B cell (primary cell): ENCODE results near the gene ASXL2. TPM values are rescaled to one million over a fixed set of nuclear protein-coding genes. Genes with fewer than 3 reads are reported as not detected.

Source experiments
- ATAC-seq: fragments of 200-7000 bp; cut with Tn5 transposase; one replicate; pipeline ENCODE4 v1.10.0; 2021; ENCODE audit warnings: low read depth, mild to moderate bottlenecking, moderate number of reproducible peaks, moderate library complexity
- CTCF ChIA-PET: fragments of 350-600 bp; sonication (Branson Sonifier 250); formaldehyde crosslinking; loops from one replicate; lab custom pipeline; 2021; ENCODE audit warnings: antibody characterized with exemption, inconsistent platforms; lab: Charles Lee
- POLR2A ChIA-PET: fragments of 350-600 bp; sonication (Branson Sonifier 250); formaldehyde crosslinking; loops from one replicate; lab custom pipeline; 2021; ENCODE audit warnings: antibody characterized with exemption; lab: Charles Lee
- DNase-seq: peaks from one replicate; pipeline ENCODE4 v3.0.0; 2013
- H2AFZ ChIP-seq: 2 replicates; pipeline ENCODE4 v1.6.1; 2012; ENCODE audit warnings: mild to moderate bottlenecking, low read depth, low read length; ENCODE audit not compliant: insufficient read depth, poor library complexity, severe bottlenecking
- H3K27ac ChIP-seq, 2 donors: 1 replicate in 1 of 2; 2 replicates in 1 of 2; pipeline ENCODE4 v1.5.1; 2012 to 2013; ENCODE audit warnings: low read length in 2 of 2, mild to moderate bottlenecking in 2 of 2, moderate library complexity in 1 of 2
- H3K27me3 ChIP-seq, 4 experiments: fragments of 200-600 bp in 1 of 4; sonication (generic) in 1 of 4; replicated peaks in 1 of 4; 1 replicate in 2 of 4; 2 replicates in 2 of 4; pipeline versions ENCODE4 v1.6.1 to v1.7.0; 2013 to 2016; ENCODE audit warnings: low read length in 3 of 4, mild to moderate bottlenecking in 2 of 4, mixed read lengths in 1 of 4, moderate library complexity in 1 of 4; ENCODE audit not compliant: insufficient read depth in 4 of 4, control insufficient read depth in 3 of 4; ENCODE audit errors: control extremely low read depth in 1 of 4
- H3K36me3 ChIP-seq, 2 experiments: replicated peaks in 1 of 2; 1 replicate in 1 of 2; 2 replicates in 1 of 2; pipeline versions ENCODE4 v1.6.1 to v1.7.1; 2013; ENCODE audit warnings: low read length in 1 of 2; ENCODE audit not compliant: insufficient read depth in 2 of 2, control insufficient read depth in 1 of 2; ENCODE audit errors: control extremely low read depth in 1 of 2, extremely low read depth in 1 of 2
- H3K4me1 ChIP-seq, 2 donors: fragments of 200-600 bp in 1 of 2; sonication (generic) in 1 of 2; 1 replicate in 1 of 2; 2 replicates in 1 of 2; pipeline versions ENCODE4 v1.5.1 to v1.6.1; 2013 to 2017; ENCODE audit warnings: low read length in 2 of 2; ENCODE audit not compliant: control insufficient read depth in 2 of 2, insufficient read depth in 2 of 2
- H3K4me2 ChIP-seq: replicated peaks from 2 replicates; pipeline ENCODE3; 2012; ENCODE audit warnings: mild to moderate bottlenecking, low read depth, low read length; ENCODE audit not compliant: poor library complexity, severe bottlenecking
- H3K4me3 ChIP-seq, 5 experiments: fragments of 200-600 bp in 1 of 5; sonication (generic) in 1 of 5; 1 replicate in 3 of 5; 2 replicates in 2 of 5; pipeline versions ENCODE4 v1.5.1 to v1.7.0; 2011 to 2016; ENCODE audit warnings: low read length in 4 of 5, mild to moderate bottlenecking in 4 of 5, low read depth in 2 of 5, control low read depth in 1 of 5, moderate library complexity in 1 of 5; ENCODE audit not compliant: insufficient read depth in 1 of 5; ENCODE audit errors: control extremely low read depth in 1 of 5, extremely low read depth in 1 of 5
- H3K79me2 ChIP-seq: fragments of 200-600 bp; sonication (generic); one replicate; pipeline ENCODE4 v1.6.0; 2016; ENCODE audit warnings: low read length; ENCODE audit not compliant: control insufficient read depth, insufficient read depth
- H3K9ac ChIP-seq: fragments of 200-600 bp; sonication (generic); 2 replicates; pipeline ENCODE4 v1.6.1; 2017; ENCODE audit warnings: mild to moderate bottlenecking, low read length, moderate library complexity
- H3K9me3 ChIP-seq, 3 donors: one replicate each; pipeline versions ENCODE4 v1.6.1 to v1.7.1; 2013; ENCODE audit warnings: low read length in 2 of 3; ENCODE audit not compliant: control insufficient read depth in 2 of 3, insufficient read depth in 1 of 3; ENCODE audit errors: control extremely low read depth in 1 of 3
- H4K20me1 ChIP-seq: 2 replicates; pipeline ENCODE4 v1.6.0; 2012; ENCODE audit warnings: mild to moderate bottlenecking, low read length; ENCODE audit not compliant: insufficient read depth, control insufficient read depth, poor library complexity, severe bottlenecking
- H3K27ac Mint-ChIP-seq: one replicate; pipeline ENCODE4 v1.8.0; 2021; ENCODE audit warnings: mixed read lengths
- H3K27me3 Mint-ChIP-seq: one replicate; pipeline ENCODE4 v1.8.0; 2021; ENCODE audit warnings: mixed read lengths
- H3K4me1 Mint-ChIP-seq: one replicate; pipeline ENCODE4 v1.8.0; 2021; ENCODE audit warnings: mixed read lengths
- H3K4me3 Mint-ChIP-seq: one replicate; pipeline ENCODE4 v1.8.0; 2021; ENCODE audit warnings: mixed read lengths
- H3K9me3 Mint-ChIP-seq: one replicate; pipeline ENCODE4 v1.8.0; 2022; ENCODE audit warnings: mixed read lengths; ENCODE audit not compliant: insufficient read depth
- EZH2 ChIP-seq: IDR thresholded peaks from 2 replicates; pipeline ENCODE4 v1.6.1; 2012; ENCODE audit warnings: borderline replicate concordance, low read depth, mild to moderate bottlenecking, moderate library complexity, low read length; ENCODE audit not compliant: insufficient read depth, poor library complexity, severe bottlenecking
- WGBS: methylation state at CpG from one replicate; pipeline ENCODE4 v1.1.5; 2013; ENCODE audit warnings: missing lambda C conversion rate; ENCODE audit not compliant: insufficient coverage; 5-methylcytosine and 5-hydroxymethylcytosine counted together
- intact Hi-C: fragments of 100-400 bp; cut with micrococcal nuclease; formaldehyde crosslinking; loops from one replicate; pipeline ENCODE4 v1.10.0; 2022
- polyA plus RNA-seq: library from polyadenylated mRNA; depleted of rRNA; stranded (reverse); fragments of >200 nt; gene quantifications from 2 replicates; pipeline ENCODE4 v1.2.3, GENCODE V29; 2012
- total RNA-seq, 2 donors: library from RNA; stranded (reverse); fragments of 120-200 nt in 1 of 2; gene quantifications; 1 replicate in 1 of 2; 2 replicates in 1 of 2; pipeline versions ENCODE4 v1.2.3 to v1.2.4, GENCODE V29; 2013 to 2022
- TF ChIP-seq, protein P1 (sequence below): fragments of 200-600 bp; IDR thresholded peaks from one replicate; pipeline ENCODE4 v1.8.0; 2022; ENCODE audit warnings: antibody characterized with exemption, mild to moderate bottlenecking

ASXL2 gene
- total and polyA plus RNA-seq, 2 donors (not counting 1 experiment from before 2014, with no cell fraction given), result 7.6 to 55.0 TPM

DNA sequence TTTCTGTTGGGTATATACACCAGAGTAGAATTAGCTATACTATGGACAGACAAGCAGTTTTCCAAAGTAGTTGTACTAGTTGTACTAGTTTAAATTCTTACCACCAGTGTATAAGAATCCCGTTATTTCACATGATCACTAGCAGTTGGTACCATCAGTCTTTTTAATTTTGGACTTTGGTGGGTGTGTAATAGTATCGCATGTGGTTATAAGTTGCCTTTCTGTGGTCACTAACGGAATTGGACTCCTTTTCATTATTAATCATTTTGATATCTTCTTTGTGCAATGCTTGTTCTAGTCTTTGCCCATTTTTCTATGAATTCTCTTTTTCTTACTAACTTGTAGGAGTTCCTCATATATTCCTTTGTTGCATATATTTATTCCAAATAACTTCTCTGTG lies 89.8 kb downstream of the ASXL2 start:
- Mint-ChIP-seq H3K27ac (no peak overlapping the region), H3K4me3 (no peak overlapping the region), H3K4me1 (peaks cover 5% of the 10 kb centered on the region), H3K9me3 (no peaks in the 10 kb centered on the region), H3K27me3 (no peaks in the 10 kb centered on the region)
- ChIA-PET CTCF (no interaction called here), POLR2A (no interaction called here)
- Histone ChIP-seq H3K27me3 (no peaks in the 10 kb centered on the region), H4K20me1 (no peaks in the 10 kb centered on the region), H3K4me2 (no peak overlapping the region), H3K9me3 (no peaks in the 10 kb centered on the region), H3K9ac (no peak overlapping the region), H2AFZ (no peak overlapping the region), H3K79me2 (no peaks in the 10 kb centered on the region), H3K4me3 (no peak overlapping the region), H3K4me1 (no peaks in the 10 kb centered on the region), H3K36me3 (peaks cover 0 to 8% of the 10 kb centered on the region in 2 experiments), H3K27ac (no peak overlapping the region)
- no peak for DNase-seq
- no peak for ATAC-seq
- TF ChIP-seq, protein P1, sequence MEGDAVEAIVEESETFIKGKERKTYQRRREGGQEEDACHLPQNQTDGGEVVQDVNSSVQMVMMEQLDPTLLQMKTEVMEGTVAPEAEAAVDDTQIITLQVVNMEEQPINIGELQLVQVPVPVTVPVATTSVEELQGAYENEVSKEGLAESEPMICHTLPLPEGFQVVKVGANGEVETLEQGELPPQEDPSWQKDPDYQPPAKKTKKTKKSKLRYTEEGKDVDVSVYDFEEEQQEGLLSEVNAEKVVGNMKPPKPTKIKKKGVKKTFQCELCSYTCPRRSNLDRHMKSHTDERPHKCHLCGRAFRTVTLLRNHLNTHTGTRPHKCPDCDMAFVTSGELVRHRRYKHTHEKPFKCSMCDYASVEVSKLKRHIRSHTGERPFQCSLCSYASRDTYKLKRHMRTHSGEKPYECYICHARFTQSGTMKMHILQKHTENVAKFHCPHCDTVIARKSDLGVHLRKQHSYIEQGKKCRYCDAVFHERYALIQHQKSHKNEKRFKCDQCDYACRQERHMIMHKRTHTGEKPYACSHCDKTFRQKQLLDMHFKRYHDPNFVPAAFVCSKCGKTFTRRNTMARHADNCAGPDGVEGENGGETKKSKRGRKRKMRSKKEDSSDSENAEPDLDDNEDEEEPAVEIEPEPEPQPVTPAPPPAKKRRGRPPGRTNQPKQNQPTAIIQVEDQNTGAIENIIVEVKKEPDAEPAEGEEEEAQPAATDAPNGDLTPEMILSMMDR, result no peak
- TF ChIP-seq EZH2, result no peak
- WGBS, result no CpG with 5 or more reads among the region's 3 CpGs
- intact Hi-C loops, result no loop called here

DNA sequence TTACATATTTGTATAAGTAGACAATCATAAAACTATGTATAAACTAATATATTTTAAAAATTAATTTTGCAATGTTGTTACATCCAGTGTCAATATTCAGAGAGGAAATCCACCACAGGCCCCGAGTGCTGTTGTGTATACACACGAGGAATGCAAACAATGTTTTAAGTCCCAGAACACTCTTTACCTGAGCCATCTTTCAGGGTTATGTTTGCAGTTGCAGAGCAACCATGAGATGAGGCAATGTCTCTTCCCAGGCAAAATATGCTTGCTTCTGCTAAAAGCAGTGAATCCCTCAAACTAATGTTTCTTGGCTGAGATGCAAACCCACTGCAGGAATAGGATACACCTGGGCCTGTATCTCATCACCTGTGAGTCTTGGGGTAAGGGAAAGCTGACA lies 91.3 kb downstream of the ASXL2 start:
- ATAC-seq, result no peak
- ChIA-PET POLR2A (no interaction called here), CTCF (no interaction called here)
- H3K4me3 Mint-ChIP-seq, result no peak overlapping the region
- no peaks in the 10 kb centered on the region for H3K27me3 Mint-ChIP-seq
- Histone ChIP-seq H3K27ac (no peak overlapping the region), H3K4me3 (no peak overlapping the region), H4K20me1 (no peaks in the 10 kb centered on the region), H3K9ac (no peak overlapping the region), H3K4me2 (no peak overlapping the region), H3K9me3 (no peaks in the 10 kb centered on the region), H2AFZ (no peak overlapping the region), H3K79me2 (no peaks in the 10 kb centered on the region), H3K4me1 (no peaks in the 10 kb centered on the region), H3K36me3 (peaks cover 0 to 8% of the 10 kb centered on the region in 2 experiments), H3K27me3 (no peaks in the 10 kb centered on the region)
- 100% methylated on average over 2 of the region's 2 CpGs for WGBS
- peaks cover 4% of the 10 kb centered on the region for H3K4me1 Mint-ChIP-seq
- no peaks in the 10 kb centered on the region for H3K9me3 Mint-ChIP-seq
- TF ChIP-seq, protein P1, result no peak
- no peak for TF ChIP-seq EZH2
- no peak for DNase-seq
- H3K27ac Mint-ChIP-seq, result no peak overlapping the region
- intact Hi-C loops, result no loop called here
